Panc1 (cell line): Measurements from ENCODE around the gene PLCH1.

Experiments
- POLR2AphosphoS5 ChIP-seq: IDR thresholded peaks from 2 replicates; pipeline ENCODE4 v1.6.1; 2012; ENCODE audit warnings: mild to moderate bottlenecking, low read depth, low read length, moderate library complexity
- SIN3A ChIP-seq: IDR thresholded peaks from 2 replicates; pipeline ENCODE4 v1.6.1; 2012; ENCODE audit warnings: low read depth, mild to moderate bottlenecking, low read length, moderate library complexity, borderline replicate concordance; ENCODE audit not compliant: insufficient read depth
- TCF7L2 ChIP-seq: IDR thresholded peaks from 2 replicates; pipeline ENCODE4 v1.6.1; 2011; ENCODE audit warnings: mild to moderate bottlenecking, low read depth, low read length, inconsistent platforms
- TF ChIP-seq, protein P1 (sequence below): fragments of 450-650 bp; IDR thresholded peaks from 2 replicates; pipeline ENCODE4 v1.5.1; 2017; ENCODE audit warnings: mild to moderate bottlenecking
- TF ChIP-seq, protein P2 (sequence below), 2 experiments: IDR thresholded peaks; 2 replicates each; pipeline ENCODE4 v1.6.1; 2011 to 2012; ENCODE audit warnings: low read depth in 2 of 2, control low read depth in 1 of 2, low read length in 1 of 2, mild to moderate bottlenecking in 1 of 2, moderate library complexity in 1 of 2; ENCODE audit not compliant: insufficient read depth in 1 of 2

DNA sequence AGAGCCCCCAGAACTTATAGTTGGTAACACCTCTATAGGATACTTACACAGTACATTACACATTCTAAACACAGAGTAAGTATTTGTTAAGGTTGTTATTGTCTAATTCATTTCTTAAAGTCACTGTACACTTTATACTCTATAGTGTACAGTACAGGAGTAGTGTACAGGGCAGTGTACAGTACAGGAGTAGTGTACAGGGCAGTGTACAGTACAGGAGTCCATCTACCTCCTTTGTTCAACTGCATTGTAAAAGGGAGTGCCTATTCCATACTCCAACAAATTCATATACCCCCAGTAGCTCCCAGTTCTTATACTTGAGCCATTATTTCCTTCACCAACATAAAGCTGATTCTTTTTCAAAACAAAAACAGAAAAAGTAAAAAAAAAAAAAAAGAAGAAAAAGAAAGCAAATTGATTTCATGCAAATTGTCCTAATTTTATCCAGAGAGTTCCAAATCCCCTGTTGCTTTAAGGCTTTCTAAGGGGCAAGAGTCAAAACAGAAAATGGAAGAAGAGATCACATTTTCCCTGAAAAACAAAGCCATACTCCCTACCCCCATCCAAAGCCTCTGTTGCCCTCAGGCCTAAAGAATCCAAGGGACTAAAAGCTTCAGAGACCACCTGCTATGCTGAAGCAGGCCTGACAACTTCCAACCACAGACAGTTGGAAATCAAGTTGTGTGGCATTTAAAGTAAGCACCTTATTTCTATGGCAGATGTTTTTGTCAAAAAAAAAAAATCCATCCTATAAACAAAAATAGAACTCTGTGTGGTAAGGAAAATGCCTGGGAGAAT lies 125.6 kb downstream of the PLCH1 start:
- TF ChIP-seq, protein P1, sequence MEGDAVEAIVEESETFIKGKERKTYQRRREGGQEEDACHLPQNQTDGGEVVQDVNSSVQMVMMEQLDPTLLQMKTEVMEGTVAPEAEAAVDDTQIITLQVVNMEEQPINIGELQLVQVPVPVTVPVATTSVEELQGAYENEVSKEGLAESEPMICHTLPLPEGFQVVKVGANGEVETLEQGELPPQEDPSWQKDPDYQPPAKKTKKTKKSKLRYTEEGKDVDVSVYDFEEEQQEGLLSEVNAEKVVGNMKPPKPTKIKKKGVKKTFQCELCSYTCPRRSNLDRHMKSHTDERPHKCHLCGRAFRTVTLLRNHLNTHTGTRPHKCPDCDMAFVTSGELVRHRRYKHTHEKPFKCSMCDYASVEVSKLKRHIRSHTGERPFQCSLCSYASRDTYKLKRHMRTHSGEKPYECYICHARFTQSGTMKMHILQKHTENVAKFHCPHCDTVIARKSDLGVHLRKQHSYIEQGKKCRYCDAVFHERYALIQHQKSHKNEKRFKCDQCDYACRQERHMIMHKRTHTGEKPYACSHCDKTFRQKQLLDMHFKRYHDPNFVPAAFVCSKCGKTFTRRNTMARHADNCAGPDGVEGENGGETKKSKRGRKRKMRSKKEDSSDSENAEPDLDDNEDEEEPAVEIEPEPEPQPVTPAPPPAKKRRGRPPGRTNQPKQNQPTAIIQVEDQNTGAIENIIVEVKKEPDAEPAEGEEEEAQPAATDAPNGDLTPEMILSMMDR = no peak
- TF ChIP-seq TCF7L2 = no peak
- TF ChIP-seq, protein P2, sequence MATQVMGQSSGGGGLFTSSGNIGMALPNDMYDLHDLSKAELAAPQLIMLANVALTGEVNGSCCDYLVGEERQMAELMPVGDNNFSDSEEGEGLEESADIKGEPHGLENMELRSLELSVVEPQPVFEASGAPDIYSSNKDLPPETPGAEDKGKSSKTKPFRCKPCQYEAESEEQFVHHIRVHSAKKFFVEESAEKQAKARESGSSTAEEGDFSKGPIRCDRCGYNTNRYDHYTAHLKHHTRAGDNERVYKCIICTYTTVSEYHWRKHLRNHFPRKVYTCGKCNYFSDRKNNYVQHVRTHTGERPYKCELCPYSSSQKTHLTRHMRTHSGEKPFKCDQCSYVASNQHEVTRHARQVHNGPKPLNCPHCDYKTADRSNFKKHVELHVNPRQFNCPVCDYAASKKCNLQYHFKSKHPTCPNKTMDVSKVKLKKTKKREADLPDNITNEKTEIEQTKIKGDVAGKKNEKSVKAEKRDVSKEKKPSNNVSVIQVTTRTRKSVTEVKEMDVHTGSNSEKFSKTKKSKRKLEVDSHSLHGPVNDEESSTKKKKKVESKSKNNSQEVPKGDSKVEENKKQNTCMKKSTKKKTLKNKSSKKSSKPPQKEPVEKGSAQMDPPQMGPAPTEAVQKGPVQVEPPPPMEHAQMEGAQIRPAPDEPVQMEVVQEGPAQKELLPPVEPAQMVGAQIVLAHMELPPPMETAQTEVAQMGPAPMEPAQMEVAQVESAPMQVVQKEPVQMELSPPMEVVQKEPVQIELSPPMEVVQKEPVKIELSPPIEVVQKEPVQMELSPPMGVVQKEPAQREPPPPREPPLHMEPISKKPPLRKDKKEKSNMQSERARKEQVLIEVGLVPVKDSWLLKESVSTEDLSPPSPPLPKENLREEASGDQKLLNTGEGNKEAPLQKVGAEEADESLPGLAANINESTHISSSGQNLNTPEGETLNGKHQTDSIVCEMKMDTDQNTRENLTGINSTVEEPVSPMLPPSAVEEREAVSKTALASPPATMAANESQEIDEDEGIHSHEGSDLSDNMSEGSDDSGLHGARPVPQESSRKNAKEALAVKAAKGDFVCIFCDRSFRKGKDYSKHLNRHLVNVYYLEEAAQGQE (IDR thresholded peaks at IDR 0.05; ENCODE audit: insufficient read depth in 1 of 2, low read depth in 2 of 2, low read length in 1 of 2) = no peak
- TF ChIP-seq POLR2AphosphoS5 = no peak
- no peak for TF ChIP-seq SIN3A
